GM12875 (cell line): ENCODE data around the gene RPRD1A.
"Not testable (repeated sequence)": the region's sequence is repeated elsewhere in the genome, so short reads cannot be mapped to it uniquely, and the experiment has no call there.

Source experiments
- H3K4me3 ChIP-seq: one replicate; pipeline ENCODE4 v1.5.1; 2011; ENCODE audit warnings: low read depth, low read length, control low read depth
- TF ChIP-seq, protein P1 (sequence below): IDR thresholded peaks from 2 replicates; pipeline ENCODE4 v1.5.1; 2011; ENCODE audit warnings: low read depth, mild to moderate bottlenecking, control low read depth, inconsistent platforms, low read length, moderate library complexity, borderline replicate concordance; ENCODE audit not compliant: insufficient read depth

The RPRD1A gene

GRCh38 chr18:36094431-36094830, 27.1 kb upstream of the RPRD1A start:
- H3K4me3 ChIP-seq = no peak overlapping the region
- TF ChIP-seq, protein P1, sequence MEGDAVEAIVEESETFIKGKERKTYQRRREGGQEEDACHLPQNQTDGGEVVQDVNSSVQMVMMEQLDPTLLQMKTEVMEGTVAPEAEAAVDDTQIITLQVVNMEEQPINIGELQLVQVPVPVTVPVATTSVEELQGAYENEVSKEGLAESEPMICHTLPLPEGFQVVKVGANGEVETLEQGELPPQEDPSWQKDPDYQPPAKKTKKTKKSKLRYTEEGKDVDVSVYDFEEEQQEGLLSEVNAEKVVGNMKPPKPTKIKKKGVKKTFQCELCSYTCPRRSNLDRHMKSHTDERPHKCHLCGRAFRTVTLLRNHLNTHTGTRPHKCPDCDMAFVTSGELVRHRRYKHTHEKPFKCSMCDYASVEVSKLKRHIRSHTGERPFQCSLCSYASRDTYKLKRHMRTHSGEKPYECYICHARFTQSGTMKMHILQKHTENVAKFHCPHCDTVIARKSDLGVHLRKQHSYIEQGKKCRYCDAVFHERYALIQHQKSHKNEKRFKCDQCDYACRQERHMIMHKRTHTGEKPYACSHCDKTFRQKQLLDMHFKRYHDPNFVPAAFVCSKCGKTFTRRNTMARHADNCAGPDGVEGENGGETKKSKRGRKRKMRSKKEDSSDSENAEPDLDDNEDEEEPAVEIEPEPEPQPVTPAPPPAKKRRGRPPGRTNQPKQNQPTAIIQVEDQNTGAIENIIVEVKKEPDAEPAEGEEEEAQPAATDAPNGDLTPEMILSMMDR = no peak

DNA sequence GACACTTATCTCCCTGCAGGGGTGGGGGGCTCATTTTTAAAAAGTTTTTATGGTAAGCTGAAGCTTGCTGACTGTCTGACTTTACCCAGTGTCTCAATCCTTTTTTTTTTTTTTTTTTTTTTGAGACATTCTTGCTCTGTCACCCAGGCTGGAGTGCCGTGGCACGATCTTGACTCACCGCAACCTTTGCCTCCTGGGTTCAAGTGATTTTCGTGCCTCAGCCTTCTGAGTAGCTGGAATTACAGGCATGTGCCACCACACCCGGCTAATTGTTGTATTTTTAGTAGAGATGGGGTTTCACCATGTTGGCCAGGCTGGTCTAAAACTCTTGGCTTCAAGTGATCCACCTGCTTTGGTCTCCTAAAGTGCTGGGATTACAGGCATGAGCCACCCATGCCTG, 24.8 kb upstream of the RPRD1A start:
- H3K4me3 ChIP-seq = not testable (repeated sequence)

- no peak overlapping the region for H3K4me3 ChIP-seq
- TF ChIP-seq, protein P1 = no peak
Measured at GRCh38 chr18:36089001-36089400, 21.6 kb upstream of the RPRD1A start.

GRCh38 chr18:36088256-36088655, 20.9 kb upstream of the RPRD1A start:
- TF ChIP-seq, protein P1 = no peak

DNA sequence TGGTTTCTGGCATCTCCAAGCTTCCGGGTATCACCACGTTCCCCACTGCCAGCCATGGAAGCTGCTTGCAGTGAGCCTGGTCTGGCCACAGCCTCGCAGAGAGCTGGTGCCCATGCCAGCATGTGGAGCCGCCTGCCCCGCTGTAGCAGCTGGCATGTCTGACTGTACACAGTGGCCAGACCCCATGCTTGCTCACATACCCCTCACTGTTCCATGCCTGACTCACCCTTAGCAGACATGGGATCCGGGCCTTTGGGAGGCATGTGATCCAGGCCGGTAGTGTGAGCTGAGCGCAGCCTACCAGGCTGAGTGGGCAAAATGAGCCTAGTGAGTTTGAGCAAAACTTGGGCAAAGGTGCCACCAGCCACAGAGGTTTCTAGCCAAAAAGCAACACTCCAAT, 18.8 kb upstream of the RPRD1A start:
- no peak overlapping the region for H3K4me3 ChIP-seq
- TF ChIP-seq, protein P1 = no peak

More at GRCh38 chr18:36088256-36088655, 20.9 kb upstream of the RPRD1A start:
- no peak overlapping the region for H3K4me3 ChIP-seq

DNA sequence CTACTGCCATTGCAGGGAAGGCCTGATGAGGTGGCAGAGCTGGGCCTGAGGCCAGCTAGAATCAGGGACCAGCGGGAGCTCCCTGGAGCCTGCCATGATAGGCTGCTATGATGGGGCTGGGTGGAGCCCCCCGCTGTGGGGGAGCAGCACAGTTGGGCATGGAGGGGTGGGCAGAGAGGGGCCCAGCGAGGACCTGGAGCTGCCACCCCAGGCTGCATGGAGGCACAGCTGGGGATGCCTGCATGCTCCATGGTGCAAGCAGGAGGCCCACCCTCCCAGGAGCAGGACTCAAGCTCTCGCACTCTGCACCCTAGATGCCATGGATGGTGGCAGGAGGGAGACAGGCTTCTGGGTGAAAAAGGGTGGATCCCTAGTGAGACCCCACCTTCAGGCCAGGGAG, 17.8 kb upstream of the RPRD1A start:
- TF ChIP-seq, protein P1 = no peak
- H3K4me3 ChIP-seq = no peak overlapping the region

DNA sequence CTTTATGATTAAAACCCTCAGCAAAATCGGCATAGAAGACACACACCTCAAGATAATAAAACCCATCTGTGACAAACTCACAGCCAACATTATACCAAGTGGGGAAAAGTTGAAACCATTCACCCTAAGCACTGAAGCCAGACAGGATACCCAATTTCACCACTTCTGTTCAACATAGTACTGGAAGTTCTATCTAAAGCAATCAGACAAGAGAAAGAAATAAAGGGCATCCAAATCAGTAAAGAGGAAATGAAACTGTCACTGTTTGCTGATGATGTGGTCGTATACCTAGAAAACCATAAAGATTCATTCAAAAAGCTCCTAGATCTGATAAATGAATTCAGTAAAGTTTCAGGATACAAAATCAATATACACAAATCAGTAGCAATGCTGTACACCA, 16.4 kb upstream of the RPRD1A start:
- TF ChIP-seq, protein P1 = no peak
- H3K4me3 ChIP-seq = no peak overlapping the region

DNA sequence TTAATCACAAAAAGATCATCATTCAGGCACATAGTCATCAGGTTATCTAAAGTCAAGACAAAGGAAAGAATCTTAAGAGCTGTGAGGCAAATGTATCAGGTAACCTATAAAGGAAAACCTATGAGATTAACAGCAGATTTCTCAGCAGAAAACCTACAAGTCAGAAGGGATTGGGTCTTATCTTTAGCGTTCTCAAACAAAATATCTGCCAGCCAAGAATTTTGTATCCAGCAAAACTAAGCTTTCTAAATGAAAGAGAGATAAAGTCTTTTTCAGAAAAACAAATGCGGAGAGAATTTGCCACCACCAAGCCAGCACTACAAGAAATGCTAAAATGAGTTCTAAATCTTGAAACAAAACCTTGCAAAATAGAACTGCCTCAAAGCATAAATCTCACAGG, 13.8 kb upstream of the RPRD1A start:
- not testable (repeated sequence) for H3K4me3 ChIP-seq
